Stimulated activated CD4-positive, alpha-beta T cell treated with anti-CD3 and anti-CD28 coated beads, TNF-alpha, amount 100 ng/mL, for 1 hour (primary cell): ENCODE data around the gene VKORC1L1.
"Not testable (repeated sequence)": the region's sequence is repeated elsewhere in the genome, so short reads cannot be mapped to it uniquely, and the experiment has no call there.

Source experiments
- DNase-seq, 3 donors: peaks; one replicate each; pipeline ENCODE4 v3.0.0-alpha.2; 2020; ENCODE audit warnings: low read depth in 3 of 3, low spot score in 1 of 3

VKORC1L1 gene

DNA sequence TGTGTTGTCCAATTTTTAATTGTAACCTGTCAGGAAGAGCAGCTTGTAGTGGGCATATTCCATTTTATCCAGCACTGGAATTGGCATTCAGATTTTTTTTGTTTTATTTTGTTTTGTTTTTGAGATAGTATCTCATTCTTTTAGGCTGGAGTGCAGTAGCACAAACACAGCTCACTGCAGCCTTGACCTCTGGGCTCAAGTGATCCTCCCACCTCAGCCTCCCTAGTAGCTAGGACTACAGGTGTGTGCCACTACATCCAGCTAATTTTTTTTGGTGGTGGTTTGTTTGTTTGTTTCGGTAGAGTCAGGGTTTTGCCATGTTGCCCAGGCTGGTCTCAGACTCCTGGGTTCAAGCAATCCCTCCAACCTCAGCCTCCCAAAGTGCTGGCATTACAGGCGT is 64.4 kb downstream of the VKORC1L1 start:
- DNase-seq = no peak

DNA sequence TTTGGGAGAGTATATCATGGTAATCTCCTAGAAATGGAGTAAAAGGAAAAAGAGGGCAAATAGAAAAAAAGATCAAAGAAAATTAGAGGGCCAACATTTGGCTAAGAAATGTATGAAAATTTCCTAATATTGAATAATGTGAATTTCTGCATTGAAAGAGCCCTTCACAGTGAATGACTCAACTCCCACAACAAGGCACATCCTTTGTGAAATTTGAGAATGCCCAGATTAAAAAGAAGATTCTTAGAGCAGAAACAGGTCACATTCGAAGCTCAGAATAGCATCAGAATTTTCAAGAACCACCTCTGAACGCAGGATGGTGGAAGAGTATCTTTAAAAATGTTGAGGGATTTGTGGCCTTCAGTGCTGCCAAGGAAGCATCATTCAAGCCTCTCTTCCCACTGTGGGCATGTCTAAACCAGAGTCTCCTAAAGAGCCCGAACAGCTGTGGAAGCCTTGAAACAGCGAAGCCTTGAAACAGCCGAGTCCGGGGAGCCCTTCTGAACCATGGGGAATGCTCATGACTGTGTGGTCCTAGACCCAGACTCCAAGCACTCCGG is 65.5 kb downstream of the VKORC1L1 start:
- DNase-seq = no peak

DNA sequence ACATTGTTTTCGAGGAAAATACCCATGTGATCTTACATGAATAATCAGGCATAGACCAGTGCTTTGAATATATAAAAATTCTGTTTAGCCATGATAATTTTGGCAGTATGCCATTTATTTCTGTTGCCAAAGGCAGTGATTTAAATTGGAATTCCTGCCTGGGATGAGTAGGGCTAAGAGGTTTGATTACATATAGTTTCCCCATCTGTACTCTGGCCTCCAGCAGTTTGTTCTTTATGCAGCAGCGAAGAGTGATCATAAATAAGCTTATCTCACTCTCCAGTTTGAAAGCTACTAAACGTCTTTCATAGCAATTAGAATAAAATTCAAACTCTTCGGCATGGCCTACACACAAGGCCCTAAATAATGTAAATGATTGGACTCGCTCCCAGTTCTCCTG is 72.9 kb downstream of the VKORC1L1 start:
- DNase-seq = not testable (repeated sequence)

DNA sequence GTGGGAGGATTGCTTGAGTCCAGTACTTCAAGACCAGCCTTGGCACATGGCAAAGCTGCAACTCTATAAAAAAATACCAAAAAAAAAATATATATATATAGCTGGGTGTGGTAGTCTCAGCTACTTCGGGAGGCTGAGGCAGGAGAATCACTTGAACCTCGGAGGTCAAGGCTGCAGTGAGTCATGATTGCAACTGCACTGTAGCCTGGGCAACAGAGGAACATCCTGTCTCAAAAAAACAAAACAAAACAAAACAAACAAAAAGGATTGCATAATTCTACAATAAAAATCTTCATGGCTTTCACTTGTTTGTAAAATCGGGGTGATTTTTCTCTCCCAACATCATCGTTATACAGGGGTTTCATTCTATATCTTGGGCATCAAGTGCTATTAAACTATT is 74.0 kb downstream of the VKORC1L1 start:
- DNase-seq = no peak

DNA sequence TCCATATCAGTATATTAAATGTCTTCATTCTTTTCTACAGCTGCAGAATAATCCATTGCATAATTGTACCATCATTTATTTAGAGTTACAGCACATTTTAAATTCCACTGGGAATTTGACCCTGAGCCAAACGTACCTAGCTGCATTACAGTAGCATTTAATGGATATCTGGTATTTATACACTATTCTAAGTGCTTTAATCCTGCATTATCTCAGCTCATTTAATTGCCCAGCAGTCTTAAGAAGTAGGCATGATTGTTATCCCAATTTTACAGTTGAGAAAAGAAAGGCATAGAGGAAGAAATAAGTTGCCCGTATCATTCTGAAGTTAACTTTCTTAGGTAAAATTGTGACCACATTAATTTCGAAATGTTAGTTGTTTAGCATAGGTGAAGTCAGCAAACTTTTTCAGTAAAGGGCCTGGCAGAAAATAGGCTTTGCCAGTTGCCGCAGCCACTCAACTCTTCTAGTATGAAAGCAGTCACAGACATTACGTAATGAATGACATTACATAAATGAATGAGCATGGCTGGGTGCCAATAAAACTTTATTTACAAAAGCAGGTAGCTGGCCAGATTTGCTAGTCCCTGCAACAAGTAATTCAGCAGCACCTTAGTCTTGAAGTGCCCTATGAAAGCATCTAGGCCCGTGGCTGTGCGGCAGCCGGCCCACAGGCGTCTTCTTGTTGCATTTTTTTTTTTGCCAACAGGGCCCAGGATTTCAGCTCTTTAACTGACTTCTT is 79.1 kb downstream of the VKORC1L1 start:
- no peak for DNase-seq

DNA sequence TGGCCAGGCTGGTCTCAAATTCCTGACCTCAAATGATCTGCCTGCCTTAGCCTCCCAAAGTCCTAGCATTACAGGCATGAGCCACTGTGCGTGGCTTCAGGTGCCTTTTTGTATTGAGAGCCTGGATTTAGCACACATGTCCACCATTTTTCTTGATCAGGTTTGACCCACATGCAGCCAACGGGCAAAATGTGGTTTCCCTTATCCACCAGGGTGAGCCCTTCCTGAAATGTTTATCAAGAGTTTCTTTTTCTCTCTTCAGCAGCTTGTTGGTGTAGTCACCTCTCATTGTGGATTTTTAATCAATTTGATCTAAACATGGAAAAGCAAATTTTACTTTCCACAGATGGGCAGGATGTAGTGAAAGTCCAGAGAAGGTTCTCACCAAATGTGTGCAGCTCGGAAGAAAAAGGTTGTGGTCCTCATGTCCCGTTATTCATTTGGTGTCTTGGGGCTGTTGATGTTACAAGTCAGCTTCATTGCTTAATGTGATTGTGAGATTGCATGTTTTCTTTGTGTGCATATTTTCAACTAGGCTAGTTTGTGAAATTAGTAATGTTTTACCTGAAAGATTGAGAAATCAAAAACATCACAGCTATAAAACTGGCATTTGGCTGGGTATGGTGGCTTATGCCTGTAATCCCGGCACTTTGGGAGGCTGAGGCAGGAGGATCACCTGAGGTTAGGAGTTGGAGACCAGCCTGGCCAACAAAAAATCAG is 80.3 kb downstream of the VKORC1L1 start:
- no peak for DNase-seq

DNA sequence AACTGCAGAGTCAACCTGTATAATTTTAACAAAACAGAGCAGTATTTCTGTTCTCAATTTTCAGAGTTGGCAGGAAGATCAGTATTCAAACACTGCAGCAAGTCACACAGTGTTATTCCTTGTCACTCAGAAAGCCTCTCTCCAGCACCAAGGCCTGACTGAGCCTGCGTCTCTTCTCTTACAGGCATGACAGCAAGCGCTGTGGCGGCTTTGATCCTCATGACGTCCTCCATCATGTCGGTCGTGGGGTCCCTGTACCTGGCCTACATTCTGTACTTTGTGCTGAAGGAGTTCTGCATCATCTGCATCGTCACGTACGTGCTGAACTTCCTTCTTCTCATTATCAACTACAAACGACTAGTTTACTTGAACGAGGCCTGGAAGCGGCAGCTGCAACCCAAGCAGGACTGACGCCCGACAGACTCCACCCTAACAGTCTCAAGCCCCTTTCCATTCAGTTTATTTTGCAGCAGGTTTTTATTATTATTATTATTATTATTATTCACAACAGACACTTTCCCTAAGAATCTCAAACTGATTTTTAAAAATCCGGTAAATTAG is 81.1 kb downstream of the VKORC1L1 start:
- no peak for DNase-seq

DNA sequence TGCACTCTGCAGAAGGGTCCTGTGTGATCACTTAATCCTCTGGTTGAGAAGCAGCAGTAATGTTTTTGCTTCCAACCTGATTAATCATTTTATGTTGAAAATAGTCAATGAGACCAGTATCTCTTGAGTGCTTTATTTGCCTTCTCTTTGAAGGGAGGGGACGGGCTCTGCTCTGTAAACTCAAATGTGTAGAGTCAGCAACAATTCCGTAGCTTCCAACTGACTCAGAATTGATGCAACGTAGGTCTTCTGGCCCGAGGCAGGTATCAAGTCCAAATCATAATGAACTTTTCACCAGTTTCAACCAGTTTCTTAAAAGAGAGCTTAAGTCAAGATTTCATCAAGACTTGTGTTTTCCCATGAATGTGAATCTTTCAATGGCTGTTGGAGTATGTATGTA is 82.8 kb downstream of the VKORC1L1 start:
- DNase-seq = no peak

DNA sequence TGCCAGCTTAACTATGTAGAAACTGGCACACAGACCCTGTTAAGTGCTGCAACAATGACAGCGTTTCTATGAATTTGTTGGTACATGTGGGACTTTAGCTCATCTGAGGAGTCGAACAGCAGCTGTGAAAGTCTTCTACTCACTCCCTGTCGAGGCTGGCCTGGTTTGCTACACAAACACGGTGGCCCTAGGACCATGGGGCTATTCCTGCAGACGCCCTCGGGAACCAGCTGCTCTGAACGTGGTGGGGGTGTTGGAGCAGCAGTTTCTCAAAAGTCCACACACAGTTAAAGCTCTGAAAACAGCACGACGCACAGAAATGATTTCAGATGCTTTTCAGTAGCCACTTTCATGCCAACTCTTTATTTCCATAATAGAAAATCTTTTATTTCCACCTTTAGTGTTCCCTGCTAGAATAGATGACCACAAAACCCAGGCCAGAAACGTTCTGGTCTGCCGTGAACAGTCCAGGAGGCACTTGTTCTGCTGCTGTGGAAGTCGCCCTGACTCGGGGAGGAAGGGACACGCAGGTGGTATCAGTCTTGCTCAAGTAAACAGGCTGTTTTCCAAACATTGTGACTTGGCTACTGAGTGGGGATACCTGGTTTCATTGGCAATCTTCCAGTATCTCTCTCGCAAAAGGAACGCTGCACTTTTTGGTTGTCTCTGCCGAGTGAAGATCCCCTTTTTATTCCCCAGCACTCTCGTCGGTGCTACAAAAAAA is 87.6 kb downstream of the VKORC1L1 start:
- DNase-seq = no peak

DNA sequence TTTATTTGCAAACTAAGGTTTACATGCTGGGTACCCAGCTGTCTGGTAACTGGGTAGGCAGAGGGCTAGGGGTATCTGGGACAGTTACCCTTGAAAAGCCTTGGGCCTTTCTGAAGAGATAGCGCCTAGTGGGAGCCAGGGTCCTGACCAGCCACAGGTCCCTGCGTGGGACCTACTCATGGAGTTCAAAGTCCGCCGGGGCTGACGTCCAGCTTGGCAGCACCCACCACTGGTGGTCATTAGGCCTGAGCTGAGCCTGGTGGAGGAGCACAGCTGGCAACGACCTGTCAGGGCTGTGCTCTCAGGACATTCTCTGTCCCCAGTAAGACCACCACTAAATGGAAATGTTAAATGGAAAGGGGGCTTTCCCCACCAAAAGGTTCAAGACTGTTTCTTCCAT is 89.2 kb downstream of the VKORC1L1 start:
- DNase-seq = no peak

DNA sequence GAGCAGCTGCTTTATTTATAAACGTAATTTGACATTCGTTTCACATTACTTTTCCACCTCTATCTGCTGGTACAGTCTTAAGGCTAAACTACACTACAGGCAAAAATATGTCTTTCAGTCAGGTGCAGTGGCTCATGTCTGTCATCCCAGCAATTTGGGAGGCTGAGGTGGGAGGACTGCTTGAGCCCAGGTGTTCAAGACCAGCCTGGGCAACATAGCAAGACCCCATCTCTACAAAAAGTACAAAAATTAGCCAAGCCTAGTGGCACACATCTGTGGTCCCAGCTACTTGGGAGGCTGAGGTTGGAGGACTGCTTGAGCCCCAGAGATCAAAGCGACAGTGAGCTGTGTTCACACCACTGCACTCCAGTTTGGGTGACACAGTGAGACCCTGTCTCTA is 91.8 kb downstream of the VKORC1L1 start:
- not testable (repeated sequence) for DNase-seq

DNA sequence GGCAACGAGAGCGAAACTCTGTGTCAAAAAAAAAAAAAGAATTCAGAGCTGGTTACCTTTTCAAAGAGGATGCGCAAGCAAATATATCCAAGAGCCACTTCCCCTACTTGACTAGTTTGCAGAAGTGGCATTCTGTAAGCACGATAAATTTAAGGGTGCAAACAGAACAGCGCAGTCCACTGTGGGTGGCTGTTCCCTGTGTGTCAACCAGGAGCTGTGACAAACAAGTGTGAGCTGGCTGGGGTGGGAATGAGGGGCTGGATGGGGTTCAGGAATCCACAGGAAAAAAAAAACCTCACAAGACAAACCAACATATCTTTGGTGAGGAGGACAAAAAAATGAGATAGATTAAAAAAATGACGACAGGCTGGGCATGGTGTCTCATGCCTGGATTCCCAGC is 93.3 kb downstream of the VKORC1L1 start:
- DNase-seq = no peak

DNA sequence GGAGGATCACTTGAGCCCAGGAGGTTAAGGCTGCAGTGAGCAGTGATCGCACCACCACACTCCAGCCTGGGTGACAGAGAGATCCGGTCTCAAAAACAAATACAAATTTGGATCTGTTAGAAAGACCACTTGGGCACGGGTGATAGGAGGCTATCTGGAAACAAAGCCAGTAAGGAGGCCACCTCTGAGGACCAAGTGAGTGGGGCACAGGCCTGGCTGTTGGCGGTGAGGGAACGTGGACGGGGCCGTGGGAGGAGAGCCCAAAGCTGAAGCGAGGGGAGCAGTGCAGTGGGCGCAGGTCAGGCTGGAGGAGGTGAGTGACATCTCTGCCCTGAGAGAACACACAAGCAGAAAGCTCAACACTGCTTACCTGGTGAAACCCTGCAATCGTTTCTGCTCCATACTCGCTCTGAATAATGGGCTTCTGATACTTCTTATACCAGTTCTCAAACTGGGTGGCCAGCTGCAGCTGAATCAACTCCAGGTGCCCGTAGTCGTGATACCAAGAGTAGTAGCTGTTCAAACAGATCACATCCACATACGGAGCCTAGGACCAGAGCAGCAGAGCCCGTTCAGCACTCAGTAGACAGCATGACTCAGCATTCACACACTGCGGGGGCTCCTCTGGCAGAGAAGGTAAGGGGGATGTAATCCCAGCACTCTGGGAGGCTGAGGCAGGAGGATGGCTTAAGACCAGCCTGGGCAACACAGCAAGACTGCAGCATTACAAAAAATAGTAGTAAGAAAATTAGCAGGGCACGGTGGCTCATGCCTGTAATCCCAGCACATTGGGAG is 94.7 kb downstream of the VKORC1L1 start:
- DNase-seq = no peak

DNA sequence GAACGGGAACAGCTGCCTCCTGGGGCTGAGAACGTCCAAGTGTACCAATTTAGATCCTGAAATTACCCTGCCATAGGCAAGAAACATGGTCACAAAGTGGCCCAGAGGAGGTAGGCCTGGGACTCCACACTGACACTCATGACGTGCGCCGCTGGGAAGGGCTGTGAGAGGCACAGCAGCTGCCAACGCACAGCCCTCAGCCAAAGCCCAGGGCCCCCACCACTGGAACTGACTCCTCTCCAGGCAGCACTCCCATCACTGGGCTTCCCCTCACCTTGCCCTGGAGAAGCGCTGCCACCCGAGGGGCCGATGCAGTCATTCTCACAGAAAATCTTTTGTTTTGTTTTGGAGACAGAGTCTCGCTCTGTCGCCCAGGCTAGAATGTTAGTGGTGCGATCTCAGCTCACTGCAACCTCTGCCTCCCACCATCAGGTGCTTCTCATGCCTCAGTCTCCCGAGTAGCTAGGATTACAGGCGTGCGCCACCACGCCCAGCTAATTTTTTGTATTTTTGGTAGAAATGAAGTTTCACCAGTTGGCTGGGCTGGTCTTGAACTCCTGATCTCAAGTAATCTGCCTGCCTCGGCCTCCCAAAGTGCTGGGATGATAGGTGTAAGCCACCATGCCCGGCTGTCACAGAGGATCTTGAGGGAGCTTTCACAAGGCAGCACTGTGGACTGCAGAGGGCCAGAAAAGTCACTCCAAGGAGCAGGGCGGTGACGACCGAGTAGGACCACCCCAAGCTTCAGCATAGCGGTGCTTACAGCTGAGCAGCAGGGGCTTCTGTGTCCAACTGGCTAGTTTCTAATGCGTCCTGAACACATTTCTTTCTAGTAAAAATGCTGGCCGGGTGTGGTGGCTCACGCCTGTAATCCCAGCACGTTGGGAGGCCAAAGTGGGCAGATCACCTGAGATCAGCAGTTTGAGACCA is 95.6 kb downstream of the VKORC1L1 start:
- no peak for DNase-seq

DNA sequence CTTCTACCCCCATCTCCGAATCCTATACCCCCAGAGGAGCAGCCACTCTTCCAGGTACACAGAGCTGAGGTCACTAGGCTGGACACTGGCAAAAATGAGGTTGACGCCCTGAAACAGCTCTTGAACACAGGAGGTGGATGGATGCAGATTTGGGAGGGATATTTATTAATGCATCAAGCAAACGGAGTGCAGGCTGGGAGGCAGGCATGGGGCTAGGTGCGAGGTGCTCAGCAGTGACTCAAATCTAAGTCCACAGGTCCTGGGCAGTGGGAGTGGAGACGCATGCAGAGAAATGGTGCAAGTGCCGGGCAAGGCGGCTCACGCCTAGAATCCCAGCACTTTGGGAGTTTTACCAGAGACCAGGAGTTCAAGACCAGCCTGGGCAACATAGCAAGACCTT is 98.1 kb downstream of the VKORC1L1 start:
- DNase-seq = no peak

DNA sequence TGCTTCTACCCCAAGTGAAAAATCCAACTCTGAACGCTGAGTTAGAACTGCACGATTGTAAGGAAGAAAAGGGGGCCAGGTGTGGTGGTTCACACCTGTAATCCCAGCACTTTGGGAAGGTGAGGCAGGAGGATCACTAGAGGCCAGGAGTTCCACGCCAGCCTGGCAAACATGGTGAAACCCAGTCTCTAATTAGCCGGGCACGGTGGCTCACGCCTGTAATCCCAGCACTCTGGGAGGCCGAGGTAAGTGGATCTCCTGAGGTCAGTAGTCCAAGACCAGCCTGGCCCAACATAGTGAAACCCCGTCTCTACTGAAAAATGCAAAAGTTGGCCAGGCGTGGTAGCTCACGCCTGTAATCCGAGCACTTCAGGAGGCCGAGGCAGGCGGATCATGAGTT is 100.1 kb downstream of the VKORC1L1 start:
- no peak for DNase-seq

DNA sequence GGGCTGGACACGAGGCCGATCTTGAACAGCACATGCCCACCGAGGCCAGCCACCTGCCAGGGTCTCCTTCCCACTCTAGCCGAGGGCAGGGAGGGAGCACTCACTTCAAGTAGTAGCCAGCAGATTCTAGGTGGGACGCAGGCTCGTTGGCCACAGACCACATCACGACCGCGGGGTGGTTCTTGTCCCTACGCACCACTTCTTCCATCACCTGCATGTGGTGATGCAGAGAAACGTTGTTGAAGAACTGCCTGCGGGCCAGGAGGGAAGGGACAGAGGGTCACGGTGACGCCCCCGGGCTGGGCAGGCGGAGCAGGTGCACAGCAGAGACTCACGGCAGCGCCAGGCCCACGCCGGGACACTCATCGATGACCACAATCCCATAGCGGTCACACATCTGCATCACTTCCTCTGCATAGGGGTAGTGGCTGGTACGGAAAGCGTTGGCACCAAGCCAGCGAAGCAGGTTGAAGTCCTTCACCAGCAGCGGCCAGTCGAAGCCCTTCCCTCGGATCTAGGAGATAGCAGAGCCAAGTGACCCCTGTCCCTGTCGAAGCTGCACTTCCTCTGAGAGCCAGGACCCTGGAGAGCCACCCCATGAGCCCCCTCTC is 101.4 kb downstream of the VKORC1L1 start:
- no peak for DNase-seq

DNA sequence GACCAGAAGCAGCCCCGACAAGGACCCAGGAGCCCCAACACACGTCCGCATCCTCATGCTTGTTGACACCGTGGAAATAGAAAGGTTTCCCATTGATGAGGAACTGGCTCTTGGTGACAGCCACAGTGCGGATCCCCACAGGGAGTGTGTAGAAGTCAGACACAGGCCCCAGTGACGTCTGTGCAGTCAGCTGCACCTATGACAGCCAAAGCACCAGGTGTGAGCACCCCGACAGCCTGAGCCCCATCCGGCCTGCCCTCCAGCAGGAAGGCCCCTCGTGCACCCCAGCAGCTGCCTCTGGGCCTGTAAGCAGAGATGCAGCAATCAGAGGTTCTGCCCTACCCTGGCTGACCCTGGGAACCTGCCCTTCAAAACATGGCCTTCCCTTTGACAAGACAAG is 102.0 kb downstream of the VKORC1L1 start:
- no peak for DNase-seq

DNA sequence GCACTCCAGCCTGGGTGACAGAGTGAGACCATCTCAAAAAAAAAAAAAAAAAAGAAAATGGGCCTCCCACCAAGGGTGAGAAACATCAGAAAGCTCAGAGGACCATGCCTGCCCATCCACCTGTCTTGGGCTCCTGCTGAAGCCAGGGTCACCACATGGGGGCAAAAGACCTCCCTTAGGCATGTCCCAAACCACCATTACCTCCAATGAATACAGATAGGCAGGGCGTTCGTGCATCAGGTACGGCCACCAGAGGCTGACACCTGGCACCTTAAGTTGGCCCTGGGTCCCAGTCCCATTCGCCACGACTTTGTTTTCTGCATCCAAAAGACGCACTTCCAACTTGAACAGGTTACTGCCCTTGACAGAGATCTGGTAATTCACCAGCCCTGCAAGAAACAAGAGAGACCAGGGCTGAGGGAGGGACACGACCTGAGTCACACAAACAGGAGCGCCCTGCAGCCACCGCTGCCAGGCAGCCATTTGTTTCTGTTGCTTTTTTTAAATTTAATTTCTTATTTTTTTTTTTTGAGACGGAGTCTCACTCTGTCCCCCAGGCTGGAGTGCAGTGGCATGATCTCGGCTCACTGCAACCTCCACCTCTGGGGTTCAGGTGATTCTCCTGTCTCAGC is 103.1 kb downstream of the VKORC1L1 start:
- no peak for DNase-seq
